Keratinocyte (primary cell): Measurements from ENCODE around the gene SRGAP3. TPM values are rescaled to one million over a fixed set of nuclear protein-coding genes. Genes with fewer than 3 reads are reported as not detected.

Experiments
- DNase-seq: peaks from one replicate; pipeline ENCODE4 v3.0.0-alpha.2; 2011; ENCODE audit warnings: low read depth, missing footprints, low spot score
- FAIRE-seq: peaks from 2 replicates; lab custom pipeline; 2011; peaks lifted over from hg19 to GRCh38; lab: Jason Lieb, UNC
- H2AFZ ChIP-seq: 2 replicates; pipeline ENCODE4 v1.6.0; 2012; ENCODE audit warnings: low read length, control low read depth, inconsistent platforms; ENCODE audit not compliant: control insufficient read depth
- H3K27ac ChIP-seq: 2 replicates; pipeline ENCODE4 v1.5.1; 2011; ENCODE audit warnings: low read length; ENCODE audit not compliant: control insufficient read depth, insufficient read depth
- H3K27me3 ChIP-seq: 3 replicates; pipeline ENCODE4 v1.6.0; 2011; ENCODE audit warnings: low read length; ENCODE audit not compliant: control insufficient read depth, insufficient read depth; ENCODE audit errors: extremely low read depth
- H3K36me3 ChIP-seq, 2 experiments: 2 replicates in 1 of 2; 3 replicates in 1 of 2; pipeline ENCODE4 v1.5.1; 2011; ENCODE audit warnings: low read length in 2 of 2, mild to moderate bottlenecking in 1 of 2; ENCODE audit not compliant: control insufficient read depth in 2 of 2, insufficient read depth in 2 of 2; ENCODE audit errors: extremely low read depth in 1 of 2
- H3K4me1 ChIP-seq: 3 replicates; pipeline ENCODE4 v1.5.1; 2011; ENCODE audit warnings: low read length; ENCODE audit not compliant: control insufficient read depth, insufficient read depth; ENCODE audit errors: extremely low read depth
- H3K4me2 ChIP-seq: 3 replicates; pipeline ENCODE4 v1.6.0; 2011; ENCODE audit warnings: low read depth, low read length; ENCODE audit not compliant: control insufficient read depth, insufficient read depth; ENCODE audit errors: extremely low read depth
- H3K4me3 ChIP-seq, 3 experiments: fragments of 200-600 bp in 1 of 3; sonication (generic) in 1 of 3; 2 replicates in 2 of 3; 3 replicates in 1 of 3; pipeline ENCODE4 v1.5.1; 2011 to 2016; ENCODE audit warnings: low read length in 3 of 3, mild to moderate bottlenecking in 3 of 3, control low read depth in 2 of 3, inconsistent platforms in 1 of 3, low read depth in 1 of 3, mixed read lengths in 1 of 3, mixed run types in 1 of 3, moderate library complexity in 1 of 3; ENCODE audit not compliant: control insufficient read depth in 2 of 3, insufficient read depth in 2 of 3; ENCODE audit errors: extremely low read depth in 1 of 3
- H3K79me2 ChIP-seq: 2 replicates; pipeline ENCODE4 v1.6.0; 2012; ENCODE audit warnings: low read length; ENCODE audit not compliant: control insufficient read depth, insufficient read depth
- H3K9ac ChIP-seq: 3 replicates; pipeline ENCODE4 v1.6.0; 2011; ENCODE audit warnings: low read length; ENCODE audit not compliant: control insufficient read depth, insufficient read depth; ENCODE audit errors: extremely low read depth
- H3K9me1 ChIP-seq: 3 replicates; pipeline ENCODE4 v1.6.0; 2011; ENCODE audit warnings: low read length; ENCODE audit not compliant: control insufficient read depth, insufficient read depth; ENCODE audit errors: extremely low read depth
- H3K9me3 ChIP-seq: 2 replicates; pipeline ENCODE4 v1.5.1; 2012; ENCODE audit warnings: low read depth, low read length; ENCODE audit not compliant: control insufficient read depth
- H4K20me1 ChIP-seq: 3 replicates; pipeline ENCODE4 v1.6.0; 2011; ENCODE audit warnings: low read length; ENCODE audit not compliant: control insufficient read depth, insufficient read depth; ENCODE audit errors: extremely low read depth
- EZH2 ChIP-seq: IDR thresholded peaks from one replicate; pipeline ENCODE4 v1.6.1; 2012; ENCODE audit warnings: inconsistent platforms, mild to moderate bottlenecking, low read length, moderate library complexity
- dilution Hi-C: fragments of 300-500 bp; cut with MboI; formaldehyde crosslinking; loops from one replicate; pipeline ENCODE4 v1.7.0; 2020; ENCODE audit warnings: low sequenced_read_pairs; ENCODE audit not compliant: extremely low pct_ligation_motif_present
- polyA plus RNA-seq, 5 experiments: library from polyadenylated mRNA; depleted of rRNA in 3 of 5; stranded (reverse) in 3 of 5; stranded (forward) in 1 of 5; unstranded in 1 of 5; fragments of >200 nt; gene quantifications; 1 replicate in 1 of 5; 2 replicates in 3 of 5; 3 replicates in 1 of 5; pipeline versions ENCODE4 v1.2.1 to v1.2.3, GENCODE V29; 2011 to 2012; ENCODE audit warnings: missing spikeins in 2 of 5, low read depth in 1 of 5, low replicate concordance in 1 of 5
- TF ChIP-seq, protein P1 (sequence below), 3 experiments: IDR thresholded peaks in 1 of 3; conservative IDR thresholded peaks in 1 of 3; optimal IDR thresholded peaks in 1 of 3; 2 replicates in 2 of 3; 3 replicates in 1 of 3; pipeline versions ENCODE3 to v1.5.1; 2011; ENCODE audit warnings: low read length in 3 of 3, mild to moderate bottlenecking in 3 of 3, moderate library complexity in 2 of 3, control low read depth in 1 of 3, inconsistent platforms in 1 of 3; ENCODE audit not compliant: insufficient read depth in 2 of 3; ENCODE audit errors: extremely low read depth in 1 of 3

The SRGAP3 gene
- polyA plus RNA-seq, 1 donor (not counting 4 experiments of a cell fraction or from before 2014, with no cell fraction given) = 7.2 TPM

DNA sequence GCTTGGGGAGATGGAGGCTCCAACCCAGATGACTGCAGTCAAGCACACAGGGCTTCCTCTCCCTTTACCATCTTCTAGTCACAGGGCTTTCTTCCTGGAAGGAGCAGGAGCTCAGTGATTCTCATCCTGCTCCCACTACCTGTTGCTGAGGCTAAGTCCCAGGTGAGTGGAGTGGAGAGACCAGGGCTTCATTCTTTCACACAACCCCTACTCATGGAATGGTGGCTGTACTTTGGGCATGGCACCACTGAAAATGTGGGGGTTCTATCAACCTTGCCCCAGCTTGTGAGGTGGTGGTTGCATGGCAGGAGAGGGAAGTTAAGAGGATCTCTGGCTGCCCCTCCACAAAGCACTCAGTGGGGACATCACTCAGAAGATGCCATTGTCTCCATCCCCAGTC lies 249.4 kb downstream of the SRGAP3 start:
- H3K9me3 ChIP-seq = no peaks in the 10 kb centered on the region
- H3K9ac ChIP-seq = no peak overlapping the region
- H3K27ac ChIP-seq = no peak overlapping the region
- no peaks in the 10 kb centered on the region for H3K4me1 ChIP-seq
- TF ChIP-seq EZH2 = no peak
- no peak overlapping the region for H2AFZ ChIP-seq
- dilution Hi-C loops = no loop called here
- H3K27me3 ChIP-seq = no peaks in the 10 kb centered on the region
- FAIRE-seq (no peak), DNase-seq (no peak)
- H3K4me3 ChIP-seq = no peak overlapping the region
- no peaks in the 10 kb centered on the region for H4K20me1 ChIP-seq
- H3K79me2 ChIP-seq = no peaks in the 10 kb centered on the region
- H3K36me3 ChIP-seq = peaks cover 0 to 2% of the 10 kb centered on the region in 2 experiments
- no peak overlapping the region for H3K4me2 ChIP-seq
- peaks cover 5% of the 10 kb centered on the region for H3K9me1 ChIP-seq

DNA sequence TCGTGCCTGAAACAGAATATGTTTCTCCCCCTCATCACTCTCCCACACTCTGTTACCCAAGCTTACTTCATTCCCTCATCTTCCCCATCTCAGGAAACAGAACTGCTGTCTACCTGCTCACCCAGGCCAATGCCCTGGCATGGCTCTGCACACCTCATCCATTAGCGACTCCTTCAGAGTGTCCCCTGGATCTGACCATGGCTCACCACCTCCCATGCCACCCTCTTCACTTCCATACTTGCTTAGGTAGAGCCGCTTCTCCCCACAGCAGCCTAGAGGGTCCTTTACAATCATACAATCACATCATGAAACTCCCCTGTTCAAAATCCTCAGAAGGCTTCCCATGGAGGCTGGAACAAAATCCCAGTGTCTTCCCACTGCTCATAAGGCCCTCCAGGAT lies 252.3 kb downstream of the SRGAP3 start:
- H3K9ac ChIP-seq = no peak overlapping the region
- no peaks in the 10 kb centered on the region for H3K4me1 ChIP-seq
- no peak overlapping the region for H3K4me3 ChIP-seq
- TF ChIP-seq, protein P1, sequence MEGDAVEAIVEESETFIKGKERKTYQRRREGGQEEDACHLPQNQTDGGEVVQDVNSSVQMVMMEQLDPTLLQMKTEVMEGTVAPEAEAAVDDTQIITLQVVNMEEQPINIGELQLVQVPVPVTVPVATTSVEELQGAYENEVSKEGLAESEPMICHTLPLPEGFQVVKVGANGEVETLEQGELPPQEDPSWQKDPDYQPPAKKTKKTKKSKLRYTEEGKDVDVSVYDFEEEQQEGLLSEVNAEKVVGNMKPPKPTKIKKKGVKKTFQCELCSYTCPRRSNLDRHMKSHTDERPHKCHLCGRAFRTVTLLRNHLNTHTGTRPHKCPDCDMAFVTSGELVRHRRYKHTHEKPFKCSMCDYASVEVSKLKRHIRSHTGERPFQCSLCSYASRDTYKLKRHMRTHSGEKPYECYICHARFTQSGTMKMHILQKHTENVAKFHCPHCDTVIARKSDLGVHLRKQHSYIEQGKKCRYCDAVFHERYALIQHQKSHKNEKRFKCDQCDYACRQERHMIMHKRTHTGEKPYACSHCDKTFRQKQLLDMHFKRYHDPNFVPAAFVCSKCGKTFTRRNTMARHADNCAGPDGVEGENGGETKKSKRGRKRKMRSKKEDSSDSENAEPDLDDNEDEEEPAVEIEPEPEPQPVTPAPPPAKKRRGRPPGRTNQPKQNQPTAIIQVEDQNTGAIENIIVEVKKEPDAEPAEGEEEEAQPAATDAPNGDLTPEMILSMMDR (optimal IDR thresholded peaks at IDR 0.05 in 1 of 3, IDR thresholded peaks at IDR 0.05 in 1 of 3, conservative IDR thresholded peaks at IDR 0.05 in 1 of 3; ENCODE audit: extremely low read depth in 1 of 3, insufficient read depth in 2 of 3, low read length in 3 of 3) = no peak
- no peak for TF ChIP-seq EZH2
- no peaks in the 10 kb centered on the region for H3K9me3 ChIP-seq
- no peak overlapping the region for H2AFZ ChIP-seq
- H4K20me1 ChIP-seq = no peaks in the 10 kb centered on the region
- FAIRE-seq = no peak
- no peaks in the 10 kb centered on the region for H3K79me2 ChIP-seq
- H3K27me3 ChIP-seq = no peaks in the 10 kb centered on the region
- no peak overlapping the region for H3K27ac ChIP-seq
- no peak for DNase-seq
- dilution Hi-C loops = loop anchor here (25.0 kb wide), 1 partner anchor 315 kb away; no protein-coding TSS in a partner anchor
- no peak overlapping the region for H3K4me2 ChIP-seq
- H3K9me1 ChIP-seq = peaks cover 5% of the 10 kb centered on the region
- peaks cover 0 to 2% of the 10 kb centered on the region in 2 experiments for H3K36me3 ChIP-seq

DNA sequence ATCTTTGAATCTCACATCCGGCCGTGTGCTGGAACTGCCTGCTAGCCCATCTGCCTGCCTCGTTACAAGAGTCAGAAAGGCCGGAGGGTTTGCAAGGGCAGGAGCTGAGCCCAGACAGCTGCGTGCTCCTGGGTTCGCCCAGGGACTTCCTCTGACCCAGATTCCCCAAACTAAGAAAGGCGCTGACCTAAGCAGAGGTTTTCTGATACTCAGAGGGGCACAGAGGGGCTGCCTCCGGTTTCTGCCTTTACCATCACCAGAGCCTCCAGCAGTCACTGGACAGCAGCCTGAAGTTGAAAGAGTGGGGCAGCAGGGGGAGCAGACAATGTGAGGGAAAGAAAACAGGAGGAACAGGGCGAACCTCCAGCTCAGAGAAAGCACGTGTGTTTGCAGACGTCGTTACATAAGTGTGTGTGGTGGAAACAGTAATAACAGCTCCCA lies 252.7 kb downstream of the SRGAP3 start:
- Histone ChIP-seq H3K4me2 (no peak overlapping the region), H3K36me3 (peaks cover 0 to 2% of the 10 kb centered on the region in 2 experiments), H3K9me3 (no peaks in the 10 kb centered on the region), H2AFZ (no peak overlapping the region), H3K9me1 (peaks cover 5% of the 10 kb centered on the region), H3K27me3 (no peaks in the 10 kb centered on the region), H4K20me1 (no peaks in the 10 kb centered on the region), H3K79me2 (no peaks in the 10 kb centered on the region), H3K9ac (no peak overlapping the region), H3K4me1 (no peaks in the 10 kb centered on the region), H3K27ac (no peak overlapping the region), H3K4me3 (no peak overlapping the region)
- FAIRE-seq (no peak), DNase-seq (no peak)
- TF ChIP-seq EZH2 = no peak
- TF ChIP-seq, protein P1 (optimal IDR thresholded peaks at IDR 0.05 in 1 of 3, IDR thresholded peaks at IDR 0.05 in 1 of 3, conservative IDR thresholded peaks at IDR 0.05 in 1 of 3; ENCODE audit: extremely low read depth in 1 of 3, insufficient read depth in 2 of 3, low read length in 3 of 3) = peak in 2 of 3 experiments; percentile 9 to 13
- dilution Hi-C loops = loop anchor here (25.0 kb wide), 1 partner anchor 316 kb away; no protein-coding TSS in a partner anchor
